IMR-90 (cell line): Measurements from ENCODE around the gene POLD4. TPM values are rescaled to one million over a fixed set of nuclear protein-coding genes. Genes with fewer than 3 reads are reported as not detected.

Experiments
- ATAC-seq: fragments of 200-7000 bp; cut with Tn5 transposase; 2 replicates; pipeline ENCODE4 v1.9.1; 2020; ENCODE audit warnings: low read depth, mild to moderate bottlenecking, moderate library complexity
- BruUV-seq: library from RNA; stranded (reverse); fragments of 400-500 nt; replicated peaks from 2 replicates; lab custom pipeline; 2021; lab: Mats Ljungman, UMichigan
- CTCF ChIA-PET: fragments of 300-600 bp; formaldehyde crosslinking; extraction: SDS; loops from one replicate; lab custom pipeline; 2021; ENCODE audit warnings: antibody characterized with exemption; lab: Yijun Ruan, JAX
- POLR2A ChIA-PET: fragments of 300-600 bp; sonication (Branson Sonifier 250); formaldehyde crosslinking; loops from one replicate; lab custom pipeline; 2022; ENCODE audit warnings: antibody characterized with exemption; ENCODE audit not compliant: unreplicated experiment; lab: Charles Lee
- DNase-seq: peaks from one replicate; pipeline ENCODE4 v3.0.0; 2013
- H2AFZ ChIP-seq: replicated peaks from 2 replicates; pipeline ENCODE3; 2013; ENCODE audit warnings: low read length, mild to moderate bottlenecking; ENCODE audit not compliant: poor library complexity
- H2AK5ac ChIP-seq: 2 replicates; pipeline ENCODE4 v1.6.1; 2013; ENCODE audit warnings: low read depth, low read length, inconsistent platforms
- H2AK9ac ChIP-seq: replicated peaks from 2 replicates; pipeline ENCODE3; 2013; ENCODE audit warnings: mild to moderate bottlenecking, low read depth, low read length, moderate library complexity; ENCODE audit not compliant: poor library complexity
- H2BK120ac ChIP-seq: 2 replicates; pipeline ENCODE4 v1.6.1; 2013; ENCODE audit warnings: low read depth, low read length, inconsistent platforms
- H2BK15ac ChIP-seq: 3 replicates; pipeline ENCODE4 v1.6.1; 2013; ENCODE audit warnings: low read depth, low read length, inconsistent platforms
- H2BK20ac ChIP-seq: 2 replicates; pipeline ENCODE4 v1.6.1; 2013; ENCODE audit warnings: low read depth, mild to moderate bottlenecking, inconsistent platforms, low read length, moderate library complexity
- H2BK5ac ChIP-seq: 2 replicates; pipeline ENCODE4 v1.6.1; 2013; ENCODE audit warnings: mild to moderate bottlenecking, low read depth, low read length, inconsistent platforms; ENCODE audit not compliant: poor library complexity, severe bottlenecking
- H3K14ac ChIP-seq: replicated peaks from 2 replicates; pipeline ENCODE4 v1.6.1; 2013; ENCODE audit warnings: low read depth, low read length, inconsistent platforms
- H3K18ac ChIP-seq: 2 replicates; pipeline ENCODE4 v1.6.1; 2013; ENCODE audit warnings: low read depth, low read length, control low read depth
- H3K23ac ChIP-seq: 2 replicates; pipeline ENCODE4 v1.6.1; 2013; ENCODE audit warnings: low read depth, low read length, inconsistent platforms
- H3K27ac ChIP-seq: 2 replicates; pipeline ENCODE4 v1.5.1; 2013; ENCODE audit warnings: mild to moderate bottlenecking, control low read depth, low read length; ENCODE audit not compliant: insufficient read depth
- H3K27me3 ChIP-seq: 2 replicates; pipeline ENCODE4 v1.6.1; 2013; ENCODE audit warnings: low read length; ENCODE audit not compliant: control insufficient read depth, insufficient read depth
- H3K36me3 ChIP-seq: 2 replicates; pipeline ENCODE4 v1.6.1; 2013; ENCODE audit warnings: low read length, mixed read lengths; ENCODE audit not compliant: control insufficient read depth, insufficient read depth
- H3K4ac ChIP-seq: 2 replicates; pipeline ENCODE4 v1.6.1; 2013; ENCODE audit warnings: low read depth, low read length, inconsistent platforms
- H3K4me1 ChIP-seq: 2 replicates; pipeline ENCODE4 v1.6.1; 2013; ENCODE audit warnings: low read length, mixed read lengths; ENCODE audit not compliant: control insufficient read depth, insufficient read depth
- H3K4me2 ChIP-seq: 2 replicates; pipeline ENCODE4 v1.6.1; 2013; ENCODE audit warnings: low read depth, mild to moderate bottlenecking, control low read depth, low read length, moderate library complexity
- H3K4me3 ChIP-seq: 2 replicates; pipeline ENCODE4 v1.5.1; 2013; ENCODE audit warnings: low read depth, mild to moderate bottlenecking, control low read depth, low read length, moderate library complexity; ENCODE audit not compliant: insufficient read depth
- H3K56ac ChIP-seq: 2 replicates; pipeline ENCODE4 v1.6.1; 2013; ENCODE audit warnings: low read length, inconsistent platforms; ENCODE audit not compliant: insufficient read depth; ENCODE audit errors: extremely low read depth
- H3K79me1 ChIP-seq, 2 experiments: 2 replicates each; pipeline ENCODE4 v1.6.1; 2013; ENCODE audit warnings: low read length in 2 of 2, inconsistent platforms in 1 of 2, low read depth in 1 of 2
- H3K9ac ChIP-seq: 2 replicates; pipeline ENCODE4 v1.6.1; 2013; ENCODE audit warnings: low read depth, low read length, control low read depth
- H3K9me1 ChIP-seq: 2 replicates; pipeline ENCODE4 v1.6.1; 2013; ENCODE audit warnings: low read length, inconsistent platforms; ENCODE audit not compliant: insufficient read depth
- H3K9me3 ChIP-seq: 2 replicates; pipeline ENCODE4 v1.6.1; 2013; ENCODE audit warnings: low read length; ENCODE audit not compliant: control insufficient read depth, insufficient read depth
- H4K20me1 ChIP-seq: 2 replicates; pipeline ENCODE4 v1.6.1; 2013; ENCODE audit warnings: low read length, inconsistent platforms; ENCODE audit not compliant: insufficient read depth
- H4K5ac ChIP-seq: 2 replicates; pipeline ENCODE4 v1.6.1; 2013; ENCODE audit warnings: mild to moderate bottlenecking, low read depth, low read length, control low read depth
- H4K8ac ChIP-seq, 2 experiments: 2 replicates each; pipeline ENCODE4 v1.6.1; 2013; ENCODE audit warnings: low read depth in 2 of 2, low read length in 2 of 2, control low read depth in 1 of 2, inconsistent platforms in 1 of 2
- H4K91ac ChIP-seq: 2 replicates; pipeline ENCODE4 v1.6.1; 2013; ENCODE audit warnings: low read depth, low read length, inconsistent platforms; ENCODE audit not compliant: insufficient read depth
- CTCF ChIP-seq: conservative IDR thresholded peaks from 2 replicates; pipeline ENCODE4 v1.5.1; 2012; ENCODE audit warnings: mild to moderate bottlenecking, low read depth, low read length, improper control_type of control experiment
- FOS ChIP-seq: fragments of 150-350 bp; IDR thresholded peaks from 2 replicates; pipeline ENCODE4 v1.6.1; 2016; ENCODE audit warnings: low read depth, low read length
- MAFK ChIP-seq: IDR thresholded peaks from 2 replicates; pipeline ENCODE4 v1.6.1; 2012; ENCODE audit warnings: low read depth, low read length, improper control_type of control experiment
- POLR2A ChIP-seq: IDR thresholded peaks from 2 replicates; pipeline ENCODE4 v1.6.1; 2012; ENCODE audit warnings: mild to moderate bottlenecking, low read depth, low read length
- RAD21 ChIP-seq: IDR thresholded peaks from 2 replicates; pipeline ENCODE4 v1.6.1; 2012; ENCODE audit warnings: low read length, improper control_type of control experiment
- RFX5 ChIP-seq: IDR thresholded peaks from 2 replicates; pipeline ENCODE4 v1.8.0; 2012; ENCODE audit warnings: low read depth, mild to moderate bottlenecking, low read length, moderate library complexity
- SMC3 ChIP-seq: fragments of 150-350 bp; IDR thresholded peaks from 2 replicates; pipeline ENCODE4 v1.6.1; 2016; ENCODE audit warnings: low read depth, mild to moderate bottlenecking, antibody characterized with exemption, low read length, moderate library complexity
- USF2 ChIP-seq: fragments of 150-350 bp; IDR thresholded peaks from 2 replicates; pipeline ENCODE4 v1.6.1; 2017; ENCODE audit warnings: mild to moderate bottlenecking, antibody characterized with exemption, low read length, low read depth
- WGBS, 2 experiments: methylation state at CpG; one replicate each; pipeline versions ENCODE4 v1.1.5 to v1.1.7; 2013; ENCODE audit warnings: missing lambda C conversion rate in 2 of 2; ENCODE audit not compliant: insufficient read length in 1 of 2; ENCODE audit errors: extremely low coverage in 2 of 2; 5-methylcytosine and 5-hydroxymethylcytosine counted together
- dilution Hi-C: fragments of 300-500 bp; cut with HindIII; formaldehyde crosslinking; loops from one replicate; pipeline ENCODE4 v1.14.3; 2018; ENCODE audit warnings: low sequenced_read_pairs; ENCODE audit not compliant: unreplicated experiment
- in situ Hi-C: fragments of 300-500 bp; cut with MboI; formaldehyde crosslinking; loops from 3 replicates; pipeline ENCODE4 v1.14.3; 2019; ENCODE audit warnings: low sequenced_read_pairs, inconsistent platforms, mixed read lengths
- intact Hi-C: fragments of 100-400 bp; cut with micrococcal nuclease; formaldehyde crosslinking; loops from 2 replicates; pipeline ENCODE4 v1.10.0; 2022
- polyA plus RNA-seq, 3 experiments: library from polyadenylated mRNA; depleted of rRNA; stranded (reverse); fragments of >200 nt; gene quantifications; 2 replicates each; pipeline ENCODE4 v1.2.3, GENCODE V29; 2012; ENCODE audit warnings: low replicate concordance in 1 of 3
- total RNA-seq: library from RNA; depleted of rRNA; stranded (reverse); fragments of >200 nt; gene quantifications from 2 replicates; pipeline ENCODE4 v1.2.3, GENCODE V29; 2012

The POLD4 gene
- total and polyA plus RNA-seq, 2 of the 4 experiments (the other 2 are of a cell fraction) = 46.4 to 133 TPM

- Histone ChIP-seq H2AFZ (no peak overlapping the region), H4K91ac (peak overlapping the region; percentile 30), H3K23ac (peak overlapping the region; percentile 78), H3K9ac (peak overlapping the region; percentile 26; the same call in 1 of the 2 replicates), H2AK5ac (peak overlapping the region; percentile 85), H2BK20ac (no peak overlapping the region), H3K4me3 (no peak overlapping the region), H3K14ac (no peak overlapping the region; the same call in 1 of the 2 replicates), H2AK9ac (no peak overlapping the region), H3K27ac (peak overlapping the region; percentile 22), H4K8ac (peak overlapping the region in 1 of 2 experiments; percentile 72; a peak in 2 of 4 replicates), H2BK120ac (no peak overlapping the region), H3K4me2 (peak overlapping the region; percentile 9; the same call in 1 of the 2 replicates), H3K9me1 (peaks cover 9% of the 10 kb centered on the region), H4K5ac (peak overlapping the region; percentile 8; the same call in 1 of the 2 replicates), H3K56ac (no peak overlapping the region; the same call in 1 of the 2 replicates), H3K36me3 (peaks cover 3% of the 10 kb centered on the region; the same call in 1 of the 2 replicates), H4K20me1 (peaks cover 6% of the 10 kb centered on the region), H2BK15ac (no peak overlapping the region), H3K27me3 (no peaks in the 10 kb centered on the region), H3K4me1 (peaks cover 28% of the 10 kb centered on the region), H2BK5ac (peak overlapping the region; percentile 19), H3K79me1 (peaks cover 7 to 36% of the 10 kb centered on the region in 2 experiments; a peak in 3 of 4 replicates), H3K4ac (peak overlapping the region; percentile 77), H3K18ac (no peak overlapping the region), H3K9me3 (no peaks in the 10 kb centered on the region)
- CTCF ChIA-PET = interaction anchor here (0.5 to 10.1 kb wide), 14 partner anchors 8 to 132 kb away, joined by 3 to 128 read pairs (median 3); partner anchors contain the start of genes AIP and TMEM134
- BruUV-seq = no TSS peak
- in situ Hi-C loops (no loop called here), intact Hi-C loops (loop anchor here (1.0 kb wide), 1 partner anchor 31 kb away; no protein-coding TSS in a partner anchor), dilution Hi-C loops (no loop called here)
- ATAC-seq (peak; percentile 8; the same call in 1 of the 2 replicates), DNase-seq (peak; percentile 80)
- POLR2A ChIA-PET = interaction anchor here (0.6 kb wide), 3 partner anchors 22 to 31 kb away, joined by 4 to 8 read pairs (median 4); partner anchors contain the start of gene CLCF1
- WGBS, 2 experiments = 100% methylated on average over 3 of the region's 11 CpGs; no CpG with 5 or more reads in 1 of the 2 experiments
- TF ChIP-seq CTCF (peak; percentile 89), POLR2A (no peak), USF2 (no peak), RAD21 (peak; percentile 75), FOS (peak; percentile 81), SMC3 (peak; percentile 79), RFX5 (no peak), MAFK (no peak)
These were observed 1.9 kb downstream of the POLD4 start for GRCh38 chr11:67351275-67352005.
